IPS-NIHi7 (cell line): ENCODE data around the gene INTS1.
A peak's percentile ranks its signal among the peaks of the same experiment; 100 is the strongest.

ENCODE experiments used
- DNase-seq: peaks from one replicate; pipeline ENCODE4 v3.0.0; 2012; ENCODE audit warnings: mixed read lengths; ENCODE audit errors: extremely low spot score

The INTS1 gene

GRCh38 chr7:1503816-1504775, at the start of gene INTS1:
TSS of gene INTS1 (minus strand) at chr7:1504389. CDS start at chr7:1503960, 429 bp downstream.
- peak; percentile 97 for DNase-seq

- DNase-seq: no peak
These were observed 49.5 kb upstream of the INTS1 start for GRCh38 chr7:1553512-1554210.

GRCh38 chr7:1552200-1552599, 48.0 kb upstream of the INTS1 start:
- DNase-seq: no peak

GRCh38 chr7:1550846-1551155, 46.6 kb upstream of the INTS1 start:
- no peak for DNase-seq

GRCh38 chr7:1550005-1550845, 46.0 kb upstream of the INTS1 start:
- DNase-seq: no peak

- no peak for DNase-seq
These were observed 45.3 kb upstream of the INTS1 start for GRCh38 chr7:1549357-1550004.

GRCh38 chr7:1548944-1549343, 44.8 kb upstream of the INTS1 start:
- no peak for DNase-seq

- no peak for DNase-seq
These were observed 44.2 kb upstream of the INTS1 start for GRCh38 chr7:1548438-1548831.

- no peak for DNase-seq
These were observed 43.7 kb upstream of the INTS1 start for GRCh38 chr7:1547777-1548437.

- no peak for DNase-seq
These were observed 43.0 kb upstream of the INTS1 start for GRCh38 chr7:1546909-1547776.

GRCh38 chr7:1546274-1546908, 42.2 kb upstream of the INTS1 start:
- DNase-seq: no peak

- DNase-seq: no peak
These were observed 41.4 kb upstream of the INTS1 start for GRCh38 chr7:1545417-1546246.

GRCh38 chr7:1544896-1545416, 40.8 kb upstream of the INTS1 start:
- no peak for DNase-seq

GRCh38 chr7:1544178-1544895, 40.1 kb upstream of the INTS1 start:
- no peak for DNase-seq

- no peak for DNase-seq
These were observed 39.6 kb upstream of the INTS1 start for GRCh38 chr7:1543826-1544177.

GRCh38 chr7:1542841-1543747, 38.9 kb upstream of the INTS1 start:
- no peak for DNase-seq

GRCh38 chr7:1542329-1542728, 38.1 kb upstream of the INTS1 start:
- no peak for DNase-seq
